GM20000 (cell line): ENCODE measurements around the gene RHCG.

ENCODE experiments used
- DNase-seq: peaks from one replicate; pipeline ENCODE4 v3.0.0; 2012; ENCODE audit warnings: low spot score
- TF ChIP-seq, protein P1 (sequence below): IDR thresholded peaks from 2 replicates; pipeline ENCODE4 v1.5.1; 2012; ENCODE audit warnings: mild to moderate bottlenecking, control low read depth; ENCODE audit errors: extremely low read depth, missing control alignments

RHCG gene

DNA sequence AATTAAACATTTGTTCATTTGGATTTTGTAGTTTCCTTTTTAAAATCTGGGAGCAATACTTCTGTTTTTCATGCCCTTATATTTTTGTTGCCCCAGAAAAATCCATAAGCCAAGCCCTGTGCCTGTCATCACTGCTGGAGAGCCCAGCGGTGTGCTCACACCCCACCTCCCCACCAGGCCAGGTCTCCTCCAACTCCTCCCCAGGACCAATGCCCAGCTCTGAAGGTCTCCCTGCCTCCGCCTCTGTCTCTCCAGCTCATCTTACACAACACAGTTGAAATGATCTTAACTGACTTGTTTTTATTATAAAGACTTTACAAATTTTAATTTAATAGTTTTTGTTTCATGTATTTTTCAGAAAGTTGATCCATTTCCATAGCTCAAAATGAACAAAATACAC lies 66.4 kb downstream of the RHCG start:
- TF ChIP-seq, protein P1, sequence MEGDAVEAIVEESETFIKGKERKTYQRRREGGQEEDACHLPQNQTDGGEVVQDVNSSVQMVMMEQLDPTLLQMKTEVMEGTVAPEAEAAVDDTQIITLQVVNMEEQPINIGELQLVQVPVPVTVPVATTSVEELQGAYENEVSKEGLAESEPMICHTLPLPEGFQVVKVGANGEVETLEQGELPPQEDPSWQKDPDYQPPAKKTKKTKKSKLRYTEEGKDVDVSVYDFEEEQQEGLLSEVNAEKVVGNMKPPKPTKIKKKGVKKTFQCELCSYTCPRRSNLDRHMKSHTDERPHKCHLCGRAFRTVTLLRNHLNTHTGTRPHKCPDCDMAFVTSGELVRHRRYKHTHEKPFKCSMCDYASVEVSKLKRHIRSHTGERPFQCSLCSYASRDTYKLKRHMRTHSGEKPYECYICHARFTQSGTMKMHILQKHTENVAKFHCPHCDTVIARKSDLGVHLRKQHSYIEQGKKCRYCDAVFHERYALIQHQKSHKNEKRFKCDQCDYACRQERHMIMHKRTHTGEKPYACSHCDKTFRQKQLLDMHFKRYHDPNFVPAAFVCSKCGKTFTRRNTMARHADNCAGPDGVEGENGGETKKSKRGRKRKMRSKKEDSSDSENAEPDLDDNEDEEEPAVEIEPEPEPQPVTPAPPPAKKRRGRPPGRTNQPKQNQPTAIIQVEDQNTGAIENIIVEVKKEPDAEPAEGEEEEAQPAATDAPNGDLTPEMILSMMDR = no peak
- no peak for DNase-seq

DNA sequence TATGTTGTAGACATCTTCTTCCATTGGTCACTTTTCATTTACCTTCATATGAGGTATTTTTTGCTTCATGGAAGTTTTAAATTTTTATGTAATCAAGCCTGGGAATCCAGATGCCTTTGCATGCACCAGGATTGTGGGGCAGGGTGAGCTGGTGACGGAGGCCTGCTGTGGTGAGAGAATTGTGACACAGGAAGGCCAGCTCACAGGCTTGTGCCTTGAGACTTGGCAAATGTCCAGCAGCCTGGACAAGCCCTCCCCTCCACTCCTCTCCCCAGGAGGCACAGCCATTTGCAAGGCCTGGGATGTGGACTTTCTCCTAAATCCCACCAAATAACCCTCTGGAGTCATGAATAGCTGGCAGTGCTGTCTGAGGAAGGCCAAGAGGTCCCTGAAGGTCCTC lies 67.4 kb downstream of the RHCG start:
- TF ChIP-seq, protein P1 = no peak

DNA sequence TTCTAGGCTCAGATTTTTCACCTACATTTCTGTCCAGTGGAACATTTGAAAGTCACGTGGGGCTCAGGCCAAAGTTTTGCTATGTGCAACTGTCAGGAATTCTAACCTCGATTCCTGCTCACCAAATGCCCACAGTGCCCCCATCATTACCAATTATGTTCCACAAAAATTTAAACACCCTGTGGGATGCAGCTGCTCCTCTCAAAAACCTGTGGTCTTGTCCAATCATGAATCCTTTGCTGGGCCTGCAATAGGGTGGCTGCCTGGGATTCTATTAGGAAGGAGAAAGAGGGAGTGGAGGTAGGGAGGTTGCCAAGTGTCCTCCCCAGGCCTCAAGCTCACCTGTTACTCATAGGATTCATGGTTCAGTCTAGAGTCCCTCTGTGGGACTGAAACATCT lies 68.1 kb downstream of the RHCG start:
- TF ChIP-seq, protein P1 = no peak
- no peak for DNase-seq

More for the DNA sequence above, 67.4 kb downstream of the RHCG start:
- no peak for DNase-seq

DNA sequence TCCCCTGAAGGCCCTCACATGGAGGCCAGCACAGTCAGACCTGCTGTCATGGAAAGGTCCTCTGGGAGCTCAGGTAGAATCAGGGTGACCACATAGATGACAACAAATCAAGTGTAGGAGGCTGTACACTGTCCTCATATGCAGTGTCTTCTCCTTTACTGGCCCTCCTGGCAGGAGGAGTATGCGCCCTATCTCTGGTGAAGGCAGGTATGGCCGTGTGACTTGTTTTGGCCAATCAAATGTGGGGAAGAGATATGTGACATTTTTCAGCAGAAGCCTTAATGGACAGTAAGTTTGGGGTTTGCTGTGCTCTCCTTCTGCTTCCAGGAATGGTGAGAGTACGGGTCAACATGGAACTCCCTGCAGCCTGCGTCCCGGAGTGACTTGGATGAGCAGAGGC lies 69.9 kb downstream of the RHCG start:
- TF ChIP-seq, protein P1 = no peak
- no peak for DNase-seq

DNA sequence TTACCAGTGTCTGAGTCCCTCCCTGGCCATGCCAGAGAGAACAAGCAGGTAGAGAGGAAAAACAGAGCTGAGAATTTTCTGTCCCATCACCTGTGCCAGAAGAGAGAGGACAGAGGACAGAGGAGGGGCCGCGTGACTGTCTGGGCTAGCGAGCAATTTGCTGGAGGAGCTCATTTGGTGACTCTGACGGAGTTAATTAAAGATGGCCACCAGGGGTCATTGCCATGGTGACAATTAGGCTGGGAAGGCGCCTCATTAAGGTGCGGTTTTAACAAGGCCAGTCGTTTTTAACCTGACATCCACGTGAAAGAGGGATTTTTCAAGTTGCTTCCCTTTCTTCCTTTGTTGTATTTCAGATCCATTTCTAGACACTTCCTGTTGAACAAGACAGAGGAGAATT lies 72.4 kb downstream of the RHCG start:
- TF ChIP-seq, protein P1 = no peak
- no peak for DNase-seq
